ENCODE measurements around the gene PTMA. TPM values are rescaled to one million over a fixed set of nuclear protein-coding genes. Genes with fewer than 3 reads are reported as not detected.

Gene PTMA
- total and polyA plus RNA-seq, 9 of the 15 experiments (the other 6 are each of a cell fraction or from before 2014, with no cell fraction given): 429 to 2,322 (median 1,578) TPM

GRCh38 chr2:231666171-231667095, 41.9 kb upstream of the PTMA start (continued):
- TF ChIP-seq ZNF518B (CRISPR knock-in tag; IDR thresholded peaks at IDR 0.05) (no peak), ESRRA (IDR thresholded peaks at IDR 0.05; ENCODE audit: borderline replicate concordance, low read depth) (0 out of 2 replicates have a peak, but pooled peaks have one; percentile 50), KDM4B (IDR thresholded peaks at IDR 0.05; ENCODE audit: borderline replicate concordance in 2 of 2, low read depth in 1 of 2) (peak in 1 of 2 experiments; percentile 63; a peak in 1 of 4 replicates), ATF3 (IDR thresholded peaks at IDR 0.05) (peak; percentile 76), ATF3 (CRISPR knock-in tag; conservative IDR thresholded peaks at IDR 0.05) (no peak), NCOA6 (IDR thresholded peaks at IDR 0.05) (no peak), ZNF639 (CRISPR knock-in tag; conservative IDR thresholded peaks at IDR 0.05 in 1 of 2, IDR thresholded peaks at IDR 0.05 in 1 of 2) (peak in 1 of 2 experiments; percentile 39; a peak in 1 of 4 replicates), FOXK2 (conservative IDR thresholded peaks at IDR 0.05 in 1 of 2, IDR thresholded peaks at IDR 0.05 in 1 of 2; ENCODE audit: low read depth in 2 of 2) (no peak), ZNF134 (CRISPR knock-in tag; conservative IDR thresholded peaks at IDR 0.05) (0 out of 2 replicates have a peak, but pooled peaks have one; percentile 9), BCLAF1 (IDR thresholded peaks at IDR 0.05; ENCODE audit: borderline replicate concordance in 1 of 2, control insufficient read depth in 1 of 2, low read depth in 2 of 2, low read length in 1 of 2) (no peak), CBX2 (IDR thresholded peaks at IDR 0.05; ENCODE audit: insufficient read depth, low read length, poor library complexity, severe bottlenecking) (no peak), NFIX (CRISPR knock-in tag; IDR thresholded peaks at IDR 0.05; ENCODE audit: low read depth) (no peak), L3MBTL2 (IDR thresholded peaks at IDR 0.05) (peak; percentile 63), HDAC2 (IDR thresholded peaks at IDR 0.05) (no peak; the same call in 1 of the 2 replicates), JUN (IDR thresholded peaks at IDR 0.05; ENCODE audit: borderline replicate concordance, low read depth, low read length) (peak; percentile 22; the same call in 1 of the 2 replicates), JUN (CRISPR knock-in tag; IDR thresholded peaks at IDR 0.05; ENCODE audit: borderline replicate concordance) (no peak)

Data from K562 (cell line).